ENCODE data around the gene IL32. TPM values are rescaled to one million over a fixed set of nuclear protein-coding genes. Genes with fewer than 3 reads are reported as not detected.
"Not testable (repeated sequence)": the region's sequence is repeated elsewhere in the genome, so short reads cannot be mapped to it uniquely, and the experiment has no call there.

IL32 gene
- total RNA-seq, 1 experiment from 2014 or later = 89.0 TPM

- DNase-seq = no peak
- intact Hi-C loops (cut with micrococcal nuclease; ENCODE audit: unreplicated experiment) = no loop called here
- BruUV-seq (replicated peaks) = no TSS peak
- Mint-ChIP-seq H3K4me1 (ENCODE audit: low read depth, unreplicated experiment) (peaks cover 5% of the 10 kb centered on the region), H3K27me3 (ENCODE audit: unreplicated experiment) (peaks cover 44% of the 10 kb centered on the region), H3K27ac (ENCODE audit: unreplicated experiment) (no peak overlapping the region), H3K9me3 (ENCODE audit: low read depth, unreplicated experiment) (no peaks in the 10 kb centered on the region), H3K4me3 (ENCODE audit: low read depth, unreplicated experiment) (no peak overlapping the region), H3K36me3 (ENCODE audit: insufficient read depth, unreplicated experiment) (peaks cover 5% of the 10 kb centered on the region)
- CTCF ChIA-PET = no interaction called here
- TF ChIP-seq, protein P1, sequence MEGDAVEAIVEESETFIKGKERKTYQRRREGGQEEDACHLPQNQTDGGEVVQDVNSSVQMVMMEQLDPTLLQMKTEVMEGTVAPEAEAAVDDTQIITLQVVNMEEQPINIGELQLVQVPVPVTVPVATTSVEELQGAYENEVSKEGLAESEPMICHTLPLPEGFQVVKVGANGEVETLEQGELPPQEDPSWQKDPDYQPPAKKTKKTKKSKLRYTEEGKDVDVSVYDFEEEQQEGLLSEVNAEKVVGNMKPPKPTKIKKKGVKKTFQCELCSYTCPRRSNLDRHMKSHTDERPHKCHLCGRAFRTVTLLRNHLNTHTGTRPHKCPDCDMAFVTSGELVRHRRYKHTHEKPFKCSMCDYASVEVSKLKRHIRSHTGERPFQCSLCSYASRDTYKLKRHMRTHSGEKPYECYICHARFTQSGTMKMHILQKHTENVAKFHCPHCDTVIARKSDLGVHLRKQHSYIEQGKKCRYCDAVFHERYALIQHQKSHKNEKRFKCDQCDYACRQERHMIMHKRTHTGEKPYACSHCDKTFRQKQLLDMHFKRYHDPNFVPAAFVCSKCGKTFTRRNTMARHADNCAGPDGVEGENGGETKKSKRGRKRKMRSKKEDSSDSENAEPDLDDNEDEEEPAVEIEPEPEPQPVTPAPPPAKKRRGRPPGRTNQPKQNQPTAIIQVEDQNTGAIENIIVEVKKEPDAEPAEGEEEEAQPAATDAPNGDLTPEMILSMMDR (IDR thresholded peaks at IDR 0.05; ENCODE audit: unreplicated experiment) = no peak
These were observed 8.0 kb downstream of the IL32 start for GRCh38 chr16:3073448-3073847.

DNA sequence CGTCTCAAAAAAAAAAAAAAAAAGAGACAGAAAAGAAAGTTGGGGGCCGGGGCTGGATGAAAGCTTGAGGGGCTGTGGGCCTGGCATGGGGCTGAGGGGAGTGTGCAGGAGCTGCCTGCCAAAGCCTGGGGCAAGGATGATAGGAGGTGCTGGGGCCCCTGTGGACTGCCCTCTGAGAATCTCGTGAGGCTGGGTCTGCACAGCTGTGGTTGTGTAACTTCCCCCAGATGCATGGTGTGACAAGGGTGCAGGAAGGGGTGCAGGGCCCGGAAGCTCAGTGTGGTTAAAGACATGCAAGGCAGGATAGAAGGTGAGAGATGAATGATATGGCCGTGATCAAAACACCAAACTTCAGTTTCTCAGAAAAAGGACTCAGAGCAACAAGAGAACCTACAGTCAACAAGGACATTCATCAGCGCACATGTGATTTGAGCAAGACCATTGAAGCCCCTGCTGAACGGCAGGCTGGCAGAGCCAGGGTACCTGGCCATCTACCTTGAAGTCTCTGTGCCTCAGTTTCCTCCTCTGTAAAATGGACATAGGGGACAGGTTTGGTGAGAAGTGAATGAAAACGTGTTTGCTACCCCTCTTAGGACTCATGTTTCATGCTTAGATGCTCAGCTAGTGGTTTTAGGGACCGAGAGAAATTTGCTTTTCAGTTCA is 9.6 kb downstream of the IL32 start:
- intact Hi-C loops (cut with micrococcal nuclease; ENCODE audit: unreplicated experiment) = no loop called here
- Mint-ChIP-seq H3K27ac (ENCODE audit: unreplicated experiment) (no peak overlapping the region), H3K4me3 (ENCODE audit: low read depth, unreplicated experiment) (no peak overlapping the region), H3K9me3 (ENCODE audit: low read depth, unreplicated experiment) (no peaks in the 10 kb centered on the region), H3K36me3 (ENCODE audit: insufficient read depth, unreplicated experiment) (peaks cover 5% of the 10 kb centered on the region), H3K27me3 (ENCODE audit: unreplicated experiment) (peaks cover 53% of the 10 kb centered on the region), H3K4me1 (ENCODE audit: low read depth, unreplicated experiment) (peaks cover 9% of the 10 kb centered on the region)
- CTCF ChIA-PET = interaction anchor here (0.6 to 1.6 kb wide), 3 partner anchors 10 to 1294 kb away, joined by 4 to 11 read pairs (median 4); no protein-coding TSS in a partner anchor
- TF ChIP-seq, protein P1 (IDR thresholded peaks at IDR 0.05; ENCODE audit: unreplicated experiment) = no peak
- BruUV-seq (replicated peaks) = no TSS peak
- DNase-seq = no peak

DNA sequence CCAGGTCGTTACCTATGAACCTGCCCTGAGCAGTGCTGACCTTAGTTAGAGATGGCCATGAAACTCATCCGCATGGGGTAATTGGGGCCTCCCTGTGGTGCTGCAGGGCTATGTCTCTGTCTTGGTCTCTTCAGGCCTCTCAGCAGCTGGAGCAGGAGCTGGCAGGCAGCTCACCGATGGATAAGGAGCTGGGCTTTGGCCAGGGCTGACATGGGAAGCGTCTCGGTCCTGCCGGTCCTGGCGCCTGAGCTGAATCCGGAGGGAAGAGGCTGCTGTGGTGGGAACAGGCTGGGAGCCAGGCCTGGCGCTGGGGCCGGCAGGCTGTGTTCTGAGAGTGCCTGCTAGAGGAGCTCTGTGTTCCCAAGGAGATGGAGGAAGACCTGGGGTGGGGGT is 10.1 kb downstream of the IL32 start:
- CTCF ChIA-PET = interaction anchor here (1.5 to 1.6 kb wide), 2 partner anchors 11 to 16 kb away, joined by 4 read pairs; no protein-coding TSS in a partner anchor
- Mint-ChIP-seq H3K27me3 (ENCODE audit: unreplicated experiment) (peaks cover 58% of the 10 kb centered on the region), H3K27ac (ENCODE audit: unreplicated experiment) (no peak overlapping the region), H3K4me1 (ENCODE audit: low read depth, unreplicated experiment) (peaks cover 9% of the 10 kb centered on the region), H3K9me3 (ENCODE audit: low read depth, unreplicated experiment) (no peaks in the 10 kb centered on the region), H3K4me3 (ENCODE audit: low read depth, unreplicated experiment) (no peak overlapping the region), H3K36me3 (ENCODE audit: insufficient read depth, unreplicated experiment) (peaks cover 5% of the 10 kb centered on the region)
- no TSS peak for BruUV-seq (replicated peaks)
- intact Hi-C loops (cut with micrococcal nuclease; ENCODE audit: unreplicated experiment) = no loop called here
- TF ChIP-seq, protein P1 (IDR thresholded peaks at IDR 0.05; ENCODE audit: unreplicated experiment) = no peak
- no peak for DNase-seq

DNA sequence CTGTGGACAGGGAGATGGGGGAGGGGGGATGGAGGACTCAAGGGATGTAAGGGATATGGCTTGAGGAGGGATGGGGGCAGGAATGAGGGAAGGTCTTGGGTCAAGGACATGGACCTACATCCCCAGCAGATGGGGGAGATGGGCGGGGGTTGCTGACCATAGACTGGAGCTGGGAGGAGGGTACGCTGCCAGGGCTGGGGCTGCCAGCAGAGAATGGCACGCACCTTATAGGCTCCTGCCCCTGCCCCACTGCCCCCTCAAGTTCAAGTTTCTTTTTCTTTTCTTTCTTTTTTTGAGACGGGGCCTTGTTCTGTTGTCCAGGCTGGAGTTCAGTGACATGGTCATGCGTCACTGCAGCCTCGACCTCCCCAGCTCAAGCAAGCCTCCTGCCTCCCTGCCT is 10.5 kb downstream of the IL32 start:
- DNase-seq; H3K27ac Mint-ChIP-seq (ENCODE audit: unreplicated experiment); H3K9me3 Mint-ChIP-seq (ENCODE audit: low read depth, unreplicated experiment); H3K4me3 Mint-ChIP-seq (ENCODE audit: low read depth, unreplicated experiment); intact Hi-C loops (cut with micrococcal nuclease; ENCODE audit: unreplicated experiment); H3K36me3 Mint-ChIP-seq (ENCODE audit: insufficient read depth, unreplicated experiment); BruUV-seq (replicated peaks); H3K4me1 Mint-ChIP-seq (ENCODE audit: low read depth, unreplicated experiment): not testable (repeated sequence)
- peaks cover 63% of the 10 kb centered on the region for H3K27me3 Mint-ChIP-seq (ENCODE audit: unreplicated experiment)
- CTCF ChIA-PET = interaction anchor here (1.2 to 1.6 kb wide), 3 partner anchors 11 to 54 kb away, joined by 3 to 4 read pairs (median 4); no protein-coding TSS in a partner anchor

DNA sequence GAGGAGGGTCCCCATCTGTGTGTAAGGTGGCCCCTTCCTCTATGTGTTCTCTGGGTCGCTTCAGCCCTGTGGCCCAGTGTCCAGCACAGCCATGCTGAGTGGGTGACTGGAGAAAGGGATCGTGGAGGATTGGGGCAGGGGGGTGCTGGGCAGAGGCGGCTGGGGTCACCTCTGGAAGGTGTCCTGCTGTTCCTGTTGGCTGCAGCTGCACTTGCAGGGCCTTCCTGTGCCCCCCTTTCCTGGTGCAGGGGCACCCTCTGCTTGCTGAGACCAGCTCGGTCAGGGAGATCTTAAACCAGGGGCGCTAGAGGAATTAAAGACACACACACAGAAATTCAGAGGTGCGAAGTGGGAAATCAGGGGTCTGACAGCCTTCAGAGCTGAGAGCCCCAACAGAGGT is 11.1 kb downstream of the IL32 start:
- Mint-ChIP-seq H3K27me3 (ENCODE audit: unreplicated experiment) (peaks cover 63% of the 10 kb centered on the region), H3K4me3 (ENCODE audit: low read depth, unreplicated experiment) (no peak overlapping the region), H3K36me3 (ENCODE audit: insufficient read depth, unreplicated experiment) (peaks cover 5% of the 10 kb centered on the region), H3K27ac (ENCODE audit: unreplicated experiment) (no peak overlapping the region), H3K9me3 (ENCODE audit: low read depth, unreplicated experiment) (no peaks in the 10 kb centered on the region), H3K4me1 (ENCODE audit: low read depth, unreplicated experiment) (peaks cover 9% of the 10 kb centered on the region)
- CTCF ChIA-PET = interaction anchor here (1.2 to 1.5 kb wide), 2 partner anchors 17 to 53 kb away, joined by 3 to 4 read pairs; no protein-coding TSS in a partner anchor
- intact Hi-C loops (cut with micrococcal nuclease; ENCODE audit: unreplicated experiment) = no loop called here
- TF ChIP-seq, protein P1 (IDR thresholded peaks at IDR 0.05; ENCODE audit: unreplicated experiment) = no peak
- no peak for DNase-seq
- no TSS peak for BruUV-seq (replicated peaks)

Measured in Calu3 (cell line).